OCI-M2 (cell line): Measurements from ENCODE around the gene UPK1B.
"Not testable (repeated sequence)": the region's sequence is repeated elsewhere in the genome, so short reads cannot be mapped to it uniquely, and the experiment has no call there.

ENCODE experiments used
- DNase-seq: peaks from one replicate; lab custom pipeline; 2025; ENCODE audit not compliant: unreplicated experiment; lab: John Stamatoyannopoulos, UW

The UPK1B gene

DNA sequence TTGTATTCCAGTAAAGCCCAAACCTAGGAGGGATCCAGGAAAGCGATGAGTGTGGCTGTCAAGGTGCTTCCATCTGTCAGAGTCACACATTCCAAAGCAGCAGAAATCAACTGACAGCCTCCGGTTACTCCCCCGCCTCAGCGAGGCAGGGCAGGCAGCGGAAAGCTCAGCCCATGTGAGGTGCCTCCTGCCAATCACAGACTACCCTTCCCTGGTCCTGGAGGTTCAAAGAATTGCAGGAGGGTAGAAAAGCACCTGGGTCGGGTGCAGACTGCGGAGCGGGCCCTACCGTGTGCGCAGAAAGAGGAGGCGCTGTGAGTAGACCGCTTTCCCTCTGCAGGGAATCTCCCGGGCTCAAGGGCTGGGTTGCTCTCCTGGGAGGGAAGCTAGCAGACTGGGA, at the start of gene UPK1B:
Gene UPK1B, plus strand, starts transcription at position 274 of the 400 bp plus-strand sequence. CDS start 13,144 bp downstream, outside the sequence.
- no peak for DNase-seq

DNA sequence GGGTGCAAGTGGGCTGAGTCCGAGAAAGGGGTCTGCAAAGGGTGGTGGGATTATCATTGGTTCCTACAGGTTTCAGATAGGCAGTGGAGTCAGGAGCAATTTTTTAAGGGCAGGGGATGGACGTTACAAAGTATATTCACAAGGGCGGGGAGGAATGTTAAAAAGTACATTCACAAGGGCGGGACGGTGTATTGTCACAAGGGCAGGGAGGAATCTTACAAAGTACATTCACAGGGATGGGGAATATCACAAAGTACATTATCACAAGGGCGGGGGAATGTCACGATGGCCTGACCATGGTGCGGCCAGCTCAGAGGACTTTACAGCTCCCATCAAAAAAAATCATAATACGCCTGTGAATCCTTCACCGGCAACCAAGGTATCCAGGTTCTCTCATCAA, 48.1 kb upstream of the UPK1B start:
- DNase-seq, result no peak

- no peak for DNase-seq
These were observed 47.5 kb upstream of the UPK1B start for GRCh38 chr3:119125742-119126504.

- DNase-seq, result not testable (repeated sequence)
These were observed 43.1 kb upstream of the UPK1B start for GRCh38 chr3:119130291-119130690.

- not testable (repeated sequence) for DNase-seq
These were observed 41.1 kb upstream of the UPK1B start for GRCh38 chr3:119132291-119132690.

- DNase-seq, result not testable (repeated sequence)
These were observed 34.0 kb upstream of the UPK1B start for GRCh38 chr3:119139360-119139759.

DNA sequence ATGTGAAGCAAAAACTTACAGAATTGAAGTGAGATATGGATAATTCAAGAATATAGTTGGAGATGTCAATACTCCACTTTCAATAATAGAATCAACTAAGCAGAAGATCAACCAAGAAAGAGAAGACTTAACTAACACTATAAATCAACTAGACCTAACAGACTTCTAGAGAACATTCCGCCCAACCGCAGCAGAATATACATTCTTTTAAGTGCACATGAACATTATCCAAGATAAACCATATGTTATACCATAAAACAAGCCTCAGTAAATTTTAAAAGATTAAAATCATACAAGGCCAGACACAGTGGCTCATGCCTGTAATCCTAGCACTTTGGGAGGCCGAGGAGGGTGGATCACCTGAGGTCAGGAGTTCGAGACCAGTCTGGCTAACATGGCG, 32.9 kb upstream of the UPK1B start:
- no peak for DNase-seq

DNA sequence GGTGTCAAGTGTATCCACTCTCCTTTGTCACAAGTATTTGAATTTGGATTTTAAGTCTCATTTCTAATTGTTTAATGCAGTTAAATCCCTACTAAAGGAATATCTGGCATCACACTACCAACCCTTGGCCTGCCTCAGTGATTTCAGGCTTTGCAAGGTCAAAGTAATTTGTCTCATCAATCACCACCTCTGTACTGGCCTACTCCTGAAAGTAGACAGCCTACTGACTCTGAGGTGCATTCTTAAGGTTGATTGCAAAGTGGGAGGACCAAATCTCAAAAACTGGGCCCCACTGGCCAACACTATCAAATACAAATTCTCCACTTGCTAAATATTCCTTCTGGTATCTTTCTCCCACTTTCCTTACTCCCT, 28.3 kb upstream of the UPK1B start:
- no peak for DNase-seq

DNA sequence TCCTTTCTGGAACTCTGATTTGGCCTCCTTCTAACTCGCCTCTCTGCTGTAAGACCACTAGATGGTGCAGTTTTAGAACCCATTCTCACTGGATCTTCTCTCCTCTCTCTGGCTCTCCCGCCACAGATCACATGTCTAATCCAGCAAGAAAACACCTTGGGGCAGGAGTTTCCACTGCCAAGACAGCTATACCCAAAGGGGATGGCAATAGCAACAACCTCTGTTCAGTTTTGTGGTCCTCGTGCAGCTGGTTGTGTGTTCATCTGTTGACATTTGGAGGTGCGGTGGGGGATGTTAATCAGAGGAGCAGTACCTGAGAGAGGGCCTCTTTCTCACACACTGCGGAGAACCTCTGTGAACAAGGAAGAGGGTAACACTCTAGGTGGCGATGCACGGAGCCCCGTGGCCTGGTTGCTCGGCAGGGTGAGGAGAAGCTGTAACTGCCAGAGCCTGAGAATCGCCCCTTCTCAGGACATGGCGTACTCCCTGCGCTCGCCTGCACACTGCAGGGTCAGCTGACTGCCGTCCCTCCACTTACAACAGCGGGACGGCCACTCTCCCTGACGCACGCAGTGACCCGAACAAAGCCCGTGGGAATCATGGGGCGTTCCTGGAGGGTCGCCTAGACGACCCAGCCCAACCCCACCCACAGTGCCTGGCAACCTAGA, 27.8 kb upstream of the UPK1B start, which contains the start of gene TEX55:
Gene TEX55, plus strand, starts transcription at position 666 of the 668 bp plus-strand sequence. CDS start 25 bp downstream, outside the sequence.
- no peak for DNase-seq

DNA sequence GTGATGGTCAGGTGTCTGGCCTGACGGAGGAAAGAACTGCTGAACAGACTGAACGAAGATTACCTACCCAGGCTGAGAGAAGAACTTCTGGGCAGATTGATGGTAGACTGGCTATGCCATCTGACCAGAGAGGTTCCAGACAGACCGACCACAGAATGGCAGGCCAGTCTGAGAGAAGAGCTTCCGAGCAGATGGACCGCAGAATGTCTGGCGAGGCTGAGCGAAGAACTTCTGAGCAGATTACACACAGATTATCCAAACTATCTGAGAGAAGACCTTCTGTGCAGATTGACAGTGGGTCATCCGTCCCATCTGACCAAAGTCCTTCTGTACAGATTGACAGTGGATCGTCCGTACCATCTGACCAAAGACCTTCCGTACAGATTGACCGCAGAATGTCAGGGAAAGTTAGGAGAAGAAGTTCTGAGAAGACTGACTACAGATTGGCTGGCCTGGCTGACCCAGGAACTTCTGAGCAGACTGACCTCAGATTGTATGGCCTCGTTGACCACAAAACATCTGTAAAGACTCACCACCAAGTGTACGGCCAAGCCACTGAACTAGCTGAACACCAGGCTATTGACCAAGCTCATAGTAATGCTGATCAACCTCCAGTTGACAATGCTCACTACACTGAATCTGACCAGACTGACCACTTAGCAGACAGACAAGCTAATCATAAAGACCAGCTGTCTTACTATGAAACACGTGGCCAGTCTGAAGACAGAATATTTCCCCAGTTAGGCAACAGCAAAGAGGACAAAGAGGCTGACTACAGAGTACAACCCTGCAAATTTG, 26.6 kb upstream of the UPK1B start:
- DNase-seq, result no peak

- DNase-seq, result no peak
These were observed 25.9 kb upstream of the UPK1B start for GRCh38 chr3:119147494-119147893.

GRCh38 chr3:119148493-119149180, 24.8 kb upstream of the UPK1B start:
- DNase-seq, result no peak

- no peak for DNase-seq
These were observed 23.9 kb upstream of the UPK1B start for GRCh38 chr3:119149484-119149883.

GRCh38 chr3:119156868-119157267, 16.5 kb upstream of the UPK1B start:
- no peak for DNase-seq

- no peak for DNase-seq
These were observed 15.4 kb upstream of the UPK1B start for GRCh38 chr3:119157971-119158370.

DNA sequence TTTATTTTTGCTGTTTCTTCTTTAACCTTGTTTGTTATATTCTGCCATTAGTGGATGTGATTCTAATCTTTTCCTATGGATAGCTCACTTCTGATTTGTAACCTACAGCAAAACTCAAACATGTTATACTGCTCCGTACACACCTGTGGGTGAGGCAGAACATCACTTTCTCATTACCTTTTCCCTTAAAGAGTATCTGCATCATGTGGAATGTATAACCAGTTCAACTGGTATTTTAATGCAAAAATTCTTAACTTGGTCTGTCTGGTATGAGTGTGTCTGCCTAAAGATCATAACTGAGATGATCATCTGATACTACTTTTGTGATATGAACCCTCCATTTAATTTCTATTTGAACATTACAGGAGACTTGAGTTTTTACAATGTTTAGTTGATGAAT, 13.0 kb upstream of the UPK1B start:
- DNase-seq, result no peak

DNA sequence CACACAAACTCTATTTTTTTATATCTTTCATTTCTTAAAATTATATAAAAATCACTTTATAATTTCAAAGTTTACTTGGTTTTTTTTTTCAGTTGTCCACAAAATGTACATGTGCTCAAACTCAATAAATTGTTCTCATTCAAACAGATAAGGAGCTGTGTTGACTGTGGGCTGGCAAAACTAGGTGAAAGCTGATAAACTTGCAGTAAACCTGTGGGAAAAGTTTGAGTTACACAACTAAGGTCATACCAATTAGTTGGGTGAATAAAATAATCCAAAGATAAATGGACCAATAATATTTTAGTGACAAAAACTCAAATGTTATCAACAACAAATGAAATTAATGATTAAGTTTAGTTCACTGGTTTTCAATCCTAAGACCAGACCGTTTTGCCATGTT, 12.6 kb upstream of the UPK1B start:
- no peak for DNase-seq

DNA sequence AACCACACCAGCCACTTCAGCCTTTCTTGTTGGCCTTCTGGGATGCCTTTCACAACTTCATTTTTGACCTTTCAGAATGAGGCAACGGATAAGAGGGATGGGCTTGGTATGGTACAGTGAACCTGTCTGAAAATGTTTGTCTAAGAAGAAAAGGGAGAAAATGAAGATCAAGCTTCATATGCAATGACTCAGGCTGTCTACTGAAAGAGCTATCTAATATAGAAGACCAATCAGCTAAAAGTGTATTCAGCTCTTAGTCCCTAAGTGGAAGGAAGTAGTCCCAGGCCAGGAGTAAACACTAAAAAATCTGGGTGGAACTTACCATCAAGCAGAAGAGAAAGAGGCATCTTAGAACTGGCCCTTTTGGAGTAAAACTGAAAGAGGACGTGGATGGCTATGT, 12.2 kb upstream of the UPK1B start:
- no peak for DNase-seq

GRCh38 chr3:119164745-119165144, 8.7 kb upstream of the UPK1B start:
- DNase-seq, result not testable (repeated sequence)

- no peak for DNase-seq
These were observed 2.6 kb upstream of the UPK1B start for GRCh38 chr3:119170821-119171220.
